Cardiac fibroblast (primary cell): Measurements from ENCODE around the gene NBR1.
"Not testable (repeated sequence)": the region's sequence is repeated elsewhere in the genome, so short reads cannot be mapped to it uniquely, and the experiment has no call there.

ENCODE experiments used
- DNase-seq, 2 donors: peaks; one replicate each; pipeline versions ENCODE4 v3.0.0 to v3.0.0-alpha.2; 2010; ENCODE audit warnings: low read depth in 2 of 2
- H3K4me3 ChIP-seq, 2 donors: replicated peaks in 1 of 2; 1 replicate in 1 of 2; 2 replicates in 1 of 2; pipeline ENCODE4 v1.5.1; 2011; ENCODE audit warnings: low read depth in 2 of 2, low read length in 2 of 2, mild to moderate bottlenecking in 2 of 2, moderate library complexity in 1 of 2
- TF ChIP-seq, protein P1 (sequence below): IDR thresholded peaks from one replicate; pipeline ENCODE4 v1.5.1; 2011; ENCODE audit warnings: low read depth, mild to moderate bottlenecking, low read length, inconsistent platforms

Gene NBR1

DNA sequence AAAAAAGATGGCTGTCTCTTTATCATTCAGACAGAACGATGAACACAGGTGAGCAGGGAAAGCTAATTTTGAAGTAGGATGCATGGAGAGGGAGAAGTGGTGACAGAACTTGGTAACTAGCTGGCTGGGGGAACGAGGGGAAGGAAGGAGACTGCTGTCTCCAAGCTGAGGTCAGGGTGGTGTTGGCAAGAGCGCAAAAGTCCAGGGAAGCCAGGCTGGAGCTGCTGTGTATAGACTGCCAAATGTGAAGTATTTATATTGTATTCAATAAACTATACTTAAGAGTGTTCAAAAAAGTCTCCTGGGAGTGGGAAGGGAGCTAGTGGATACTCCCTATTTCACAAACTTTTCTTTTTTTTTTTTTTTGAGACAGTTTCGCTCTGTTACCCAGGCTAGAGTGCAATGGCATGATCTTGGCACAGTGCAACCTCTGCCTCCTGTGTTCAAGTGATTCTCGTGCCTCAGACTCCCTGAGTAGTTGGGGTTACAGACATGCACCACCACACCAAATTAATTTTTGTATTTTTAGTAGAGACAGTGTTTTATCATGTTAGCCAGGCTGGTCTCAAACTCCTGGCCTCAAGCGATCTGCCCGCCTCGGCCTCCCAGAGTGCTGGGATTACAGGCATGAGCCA is 48.8 kb downstream of the NBR1 start:
- no peak overlapping the region for H3K4me3 ChIP-seq
- TF ChIP-seq, protein P1, sequence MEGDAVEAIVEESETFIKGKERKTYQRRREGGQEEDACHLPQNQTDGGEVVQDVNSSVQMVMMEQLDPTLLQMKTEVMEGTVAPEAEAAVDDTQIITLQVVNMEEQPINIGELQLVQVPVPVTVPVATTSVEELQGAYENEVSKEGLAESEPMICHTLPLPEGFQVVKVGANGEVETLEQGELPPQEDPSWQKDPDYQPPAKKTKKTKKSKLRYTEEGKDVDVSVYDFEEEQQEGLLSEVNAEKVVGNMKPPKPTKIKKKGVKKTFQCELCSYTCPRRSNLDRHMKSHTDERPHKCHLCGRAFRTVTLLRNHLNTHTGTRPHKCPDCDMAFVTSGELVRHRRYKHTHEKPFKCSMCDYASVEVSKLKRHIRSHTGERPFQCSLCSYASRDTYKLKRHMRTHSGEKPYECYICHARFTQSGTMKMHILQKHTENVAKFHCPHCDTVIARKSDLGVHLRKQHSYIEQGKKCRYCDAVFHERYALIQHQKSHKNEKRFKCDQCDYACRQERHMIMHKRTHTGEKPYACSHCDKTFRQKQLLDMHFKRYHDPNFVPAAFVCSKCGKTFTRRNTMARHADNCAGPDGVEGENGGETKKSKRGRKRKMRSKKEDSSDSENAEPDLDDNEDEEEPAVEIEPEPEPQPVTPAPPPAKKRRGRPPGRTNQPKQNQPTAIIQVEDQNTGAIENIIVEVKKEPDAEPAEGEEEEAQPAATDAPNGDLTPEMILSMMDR: no peak
- DNase-seq: no peak

DNA sequence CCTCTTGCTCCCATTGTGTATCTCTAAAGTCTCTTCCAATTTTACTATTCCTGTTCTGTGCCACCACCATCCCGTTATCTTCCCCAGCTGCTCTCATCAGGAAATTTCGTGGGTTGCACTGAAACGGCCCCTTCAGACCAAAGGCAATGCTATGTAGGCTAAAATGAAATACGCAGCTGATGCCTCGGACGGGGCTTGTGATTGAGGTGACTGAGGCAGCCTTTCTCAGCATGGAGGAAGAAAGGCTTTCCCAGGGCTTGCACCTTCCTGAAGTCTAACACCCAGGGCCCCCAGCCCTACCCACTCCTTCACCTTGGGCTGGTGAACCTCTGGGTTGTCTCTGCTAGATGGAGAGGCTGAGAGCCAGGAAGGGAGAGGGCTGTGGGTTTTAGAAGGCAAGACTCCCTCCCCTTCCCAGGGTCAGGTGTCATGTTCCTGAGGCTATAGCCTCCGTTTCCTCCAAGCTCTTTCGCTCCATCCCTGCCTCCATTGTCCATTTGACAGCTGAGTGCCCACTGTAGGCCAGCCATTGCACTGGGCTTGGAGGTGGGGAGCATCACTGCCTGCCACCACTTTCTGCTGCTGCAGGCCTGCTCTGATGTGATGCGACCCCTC is 49.6 kb downstream of the NBR1 start:
- no peak for DNase-seq
- TF ChIP-seq, protein P1: no peak
- no peak overlapping the region for H3K4me3 ChIP-seq

DNA sequence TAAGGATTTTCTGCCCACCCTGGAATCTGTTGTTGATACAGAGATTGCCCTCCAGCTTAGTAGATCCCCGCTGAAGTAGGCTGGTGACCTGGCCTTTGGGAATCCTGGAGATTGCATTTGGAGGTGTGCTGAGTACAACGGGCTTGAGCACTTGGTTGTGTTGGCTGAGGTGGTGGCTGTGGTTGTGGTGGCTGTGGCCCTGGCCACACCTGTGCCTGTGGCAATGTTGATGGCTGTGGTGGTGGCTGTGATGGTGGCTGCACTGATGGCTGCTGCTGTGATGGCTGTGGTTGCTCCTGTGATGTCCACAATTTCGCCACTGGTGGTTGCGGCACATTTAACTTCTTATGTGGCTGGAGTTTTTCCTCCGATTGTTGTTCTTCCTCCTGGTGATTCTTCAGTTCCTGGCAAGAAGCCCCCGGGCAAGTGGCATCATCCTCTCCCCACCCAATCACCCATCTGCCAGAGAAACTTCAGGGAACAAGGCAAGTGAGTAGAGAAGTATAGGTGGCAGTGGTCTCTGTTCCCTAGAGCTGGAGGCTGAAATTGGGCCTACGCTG is 53.2 kb downstream of the NBR1 start:
- TF ChIP-seq, protein P1: no peak
- no peak overlapping the region for H3K4me3 ChIP-seq
- no peak for DNase-seq

DNA sequence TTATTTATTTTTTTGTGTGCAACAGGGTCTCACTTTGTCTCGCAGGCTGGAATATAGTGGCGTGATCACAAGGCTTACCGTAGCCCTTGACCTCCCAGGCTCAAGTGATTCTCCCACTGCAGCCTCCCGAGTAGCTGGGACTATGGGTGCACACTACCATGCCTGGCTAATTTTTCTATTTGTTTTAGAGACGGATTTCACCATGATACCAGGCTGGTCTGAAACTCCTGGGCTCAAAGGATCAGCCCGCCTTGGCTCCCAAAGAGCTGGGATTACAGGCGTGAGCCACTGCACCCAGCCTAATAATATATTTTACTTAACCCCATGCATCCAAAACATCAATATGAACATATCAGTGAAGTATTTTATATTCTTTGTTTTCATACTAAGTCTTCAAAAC is 55.4 kb downstream of the NBR1 start:
- no peak for DNase-seq
- TF ChIP-seq, protein P1: no peak
- H3K4me3 ChIP-seq: no peak overlapping the region

DNA sequence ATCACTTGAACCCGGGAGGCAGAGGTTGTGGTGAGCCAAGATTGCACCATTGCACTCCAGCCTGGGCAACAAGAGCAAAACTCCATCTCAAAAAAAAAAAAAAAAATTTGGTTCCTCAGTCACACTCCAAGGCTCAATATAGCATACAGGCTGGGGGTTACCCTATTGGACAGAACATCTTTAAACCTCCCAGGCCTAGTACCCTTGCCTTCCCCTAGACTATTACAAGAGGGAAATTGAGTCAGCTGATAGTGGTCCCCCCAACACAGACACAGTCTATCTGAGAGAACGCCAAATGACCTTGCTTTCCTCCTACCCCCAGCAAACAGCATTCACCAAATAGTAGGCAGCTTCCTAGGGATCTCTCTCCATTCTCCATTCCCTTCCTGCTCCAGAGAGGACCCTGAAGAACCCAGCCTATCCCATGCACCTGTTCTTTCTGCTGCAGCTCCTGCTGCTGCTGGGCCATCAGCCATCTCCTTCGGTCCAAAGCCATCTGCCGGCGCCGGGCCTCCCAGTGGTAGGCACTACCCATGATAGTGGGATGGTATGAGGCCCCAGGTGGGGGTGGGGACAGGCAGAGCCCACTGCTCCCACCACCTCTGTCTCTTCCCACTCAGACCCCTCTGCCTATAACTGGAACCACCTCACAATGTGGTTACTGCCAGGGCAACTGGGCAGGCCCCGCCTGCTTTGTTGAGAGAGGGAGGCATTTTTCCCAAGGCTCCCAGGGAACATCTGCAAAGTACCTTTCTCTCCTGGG is 57.2 kb downstream of the NBR1 start, which contains the start of gene CCDC200:
CCDC200 (minus strand) TSS at position 604 of the 763 bp plus-strand sequence; CDS start at position 535, 69 bp downstream.
- DNase-seq, H3K4me3 ChIP-seq: not testable (repeated sequence)

DNA sequence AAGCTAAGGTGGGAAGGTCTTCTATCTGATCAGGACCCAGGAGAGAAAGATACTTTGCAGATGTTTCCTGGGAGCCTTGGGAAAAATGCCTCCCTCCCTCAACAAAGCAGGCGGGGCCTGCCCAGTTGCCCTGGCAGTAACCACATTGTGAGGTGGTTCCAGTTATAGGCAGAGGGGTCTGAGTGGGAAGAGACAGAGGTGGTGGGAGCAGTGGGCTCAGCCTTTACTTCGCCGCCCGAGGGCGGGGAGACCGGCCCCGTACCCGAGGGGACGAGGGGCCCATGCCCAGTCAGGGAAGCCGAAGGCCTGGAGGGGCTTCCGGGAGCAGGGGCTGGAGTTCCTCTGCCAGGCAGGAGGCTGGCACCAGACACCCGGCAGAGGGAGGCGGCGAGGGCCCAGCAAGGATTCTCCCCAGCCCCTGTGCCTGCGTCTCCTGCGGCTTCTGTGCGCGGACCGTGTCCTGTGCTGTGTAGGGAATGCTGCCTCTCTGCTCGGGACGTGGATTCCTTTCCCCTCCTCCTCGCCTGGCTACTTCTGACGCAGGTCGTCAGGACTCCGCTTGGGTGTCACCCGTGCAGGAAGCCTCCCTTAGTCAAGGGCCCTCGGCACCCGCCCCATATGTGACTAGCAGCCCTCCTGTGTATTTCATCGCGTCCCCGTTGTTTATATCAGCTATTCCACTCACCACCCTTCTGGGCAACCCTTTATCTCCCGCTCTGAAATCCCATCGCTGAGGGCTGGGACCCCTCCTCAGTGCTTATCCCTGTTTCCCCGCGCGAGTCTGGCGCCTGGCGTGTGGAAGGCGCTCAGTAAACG is 60.4 kb downstream of the NBR1 start:
- H3K4me3 ChIP-seq: peak overlapping the region in 1 of 2 donors; percentile 33
- DNase-seq: not testable (repeated sequence)

DNA sequence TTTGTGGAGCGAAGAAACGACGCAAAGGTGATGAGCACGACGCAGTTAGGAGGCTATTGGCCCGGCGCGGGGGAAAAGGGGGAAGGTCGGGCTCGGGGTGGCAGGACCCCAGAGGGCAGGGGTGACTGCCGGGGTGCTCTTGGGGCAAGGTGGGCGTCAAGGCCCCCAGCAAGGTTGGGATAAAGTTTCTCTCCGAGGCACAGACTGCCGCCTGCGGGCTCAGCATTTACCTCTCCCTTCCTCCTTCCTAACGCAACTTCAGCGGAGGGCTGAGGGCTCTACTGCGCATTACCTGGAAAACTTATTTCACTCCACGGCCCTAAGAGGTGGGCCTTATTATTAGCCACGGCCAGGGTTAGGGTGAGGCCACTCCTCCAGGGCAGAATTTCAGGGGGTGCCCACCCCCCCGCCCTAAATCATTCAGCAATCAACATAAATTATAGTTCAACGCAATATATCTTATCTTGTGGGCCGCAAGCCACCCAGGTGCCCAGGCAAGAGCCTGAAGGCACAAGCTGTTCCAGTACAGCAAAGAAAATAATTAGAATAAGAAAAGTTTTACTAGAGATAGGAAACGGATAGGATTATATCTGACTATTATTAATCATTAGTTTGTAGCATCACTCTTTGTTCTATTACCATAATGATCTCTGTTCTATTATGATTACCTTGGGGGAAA is 61.1 kb downstream of the NBR1 start:
- not testable (repeated sequence) for DNase-seq

DNA sequence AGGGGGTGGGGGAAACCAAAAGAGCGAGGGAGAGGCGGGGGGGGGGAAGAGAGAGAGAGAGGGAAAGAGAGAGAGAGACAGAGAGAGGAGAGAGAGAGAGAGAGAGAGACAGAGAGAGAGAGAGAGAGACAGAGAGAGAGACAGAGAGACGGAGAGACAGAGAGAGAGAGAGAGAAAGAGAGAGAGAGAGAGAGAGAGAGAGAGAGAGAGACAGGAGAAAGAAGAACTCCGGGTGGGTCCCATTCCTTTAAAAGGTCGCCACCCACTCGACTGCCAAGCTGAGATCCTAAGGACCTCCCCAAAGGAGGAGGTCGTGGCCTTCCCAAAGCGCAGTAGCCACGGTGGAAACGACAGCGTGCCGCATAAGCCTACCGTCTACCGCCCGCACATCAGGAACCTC is 62.2 kb downstream of the NBR1 start:
- not testable (repeated sequence) for DNase-seq, H3K4me3 ChIP-seq

More for the DNA sequence above, 61.1 kb downstream of the NBR1 start:
- H3K4me3 ChIP-seq: peak overlapping the region in 1 of 2 donors; percentile 33

DNA sequence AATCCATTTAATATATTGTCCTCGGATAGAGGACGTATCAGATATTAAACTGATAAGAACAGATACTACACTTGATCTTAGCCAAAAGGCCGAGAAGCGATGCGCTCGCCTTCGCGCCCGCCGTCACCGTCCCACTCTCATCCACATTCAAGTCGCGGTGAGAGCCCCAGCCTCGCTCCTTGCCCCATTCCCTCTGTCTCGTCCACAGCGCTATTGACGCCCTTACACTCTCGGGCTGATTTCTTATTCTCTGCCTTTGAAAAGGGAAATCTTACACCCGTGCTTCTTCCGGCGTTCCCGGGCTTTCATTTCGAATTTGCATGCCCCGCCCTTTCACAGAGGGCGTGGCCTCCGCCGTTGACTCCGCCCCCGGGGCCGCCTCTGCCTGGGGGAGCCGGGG is 62.9 kb downstream of the NBR1 start, which contains the start of gene RNU2-1:
RNU2-1 (minus strand) TSS at position 101 of the 400 bp plus-strand sequence.
- not testable (repeated sequence) for H3K4me3 ChIP-seq, DNase-seq

DNA sequence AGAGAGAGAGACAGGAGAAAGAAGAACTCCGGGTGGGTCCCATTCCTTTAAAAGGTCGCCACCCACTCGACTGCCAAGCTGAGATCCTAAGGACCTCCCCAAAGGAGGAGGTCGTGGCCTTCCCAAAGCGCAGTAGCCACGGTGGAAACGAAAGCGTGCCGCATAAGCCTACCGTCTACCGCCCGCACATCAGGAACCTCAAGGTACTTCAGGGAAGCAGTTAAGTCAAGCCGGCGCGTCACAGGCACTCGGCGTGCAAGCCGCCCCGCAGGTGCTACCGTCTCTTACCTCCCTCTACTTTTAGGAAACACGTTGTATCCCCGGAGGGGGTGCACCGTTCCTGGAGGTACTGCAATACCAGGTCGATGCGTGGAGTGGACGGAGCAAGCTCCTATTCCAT is 68.6 kb downstream of the NBR1 start:
- not testable (repeated sequence) for DNase-seq

DNA sequence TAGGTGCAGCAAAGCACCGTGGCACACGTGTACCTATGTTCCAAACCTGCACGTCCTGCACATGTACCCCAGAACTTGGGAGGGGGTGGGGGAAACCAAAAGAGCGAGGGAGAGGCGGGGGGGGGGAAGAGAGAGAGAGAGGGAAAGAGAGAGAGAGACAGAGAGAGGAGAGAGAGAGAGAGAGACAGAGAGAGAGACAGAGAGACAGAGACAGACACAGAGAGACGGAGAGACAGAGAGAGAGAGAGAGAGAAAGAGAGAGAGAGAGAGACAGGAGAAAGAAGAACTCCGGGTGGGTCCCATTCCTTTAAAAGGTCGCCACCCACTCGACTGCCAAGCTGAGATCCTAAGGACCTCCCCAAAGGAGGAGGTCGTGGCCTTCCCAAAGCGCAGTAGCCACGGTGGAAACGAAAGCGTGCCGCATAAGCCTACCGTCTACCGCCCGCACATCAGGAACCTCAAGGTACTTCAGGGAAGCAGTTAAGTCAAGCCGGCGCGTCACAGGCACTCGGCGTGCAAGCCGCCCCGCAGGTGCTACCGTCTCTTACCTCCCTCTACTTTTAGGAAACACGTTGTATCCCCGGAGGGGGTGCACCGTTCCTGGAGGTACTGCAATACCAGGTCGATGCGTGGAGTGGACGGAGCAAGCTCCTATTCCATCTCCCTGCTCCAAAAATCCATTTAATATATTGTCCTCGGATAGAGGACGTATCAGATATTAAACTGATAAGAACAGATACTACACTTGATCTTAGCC is 69.8 kb downstream of the NBR1 start:
- H3K4me3 ChIP-seq, DNase-seq: not testable (repeated sequence)

More for the DNA sequence above, 68.6 kb downstream of the NBR1 start:
- H3K4me3 ChIP-seq: not testable (repeated sequence)
